AG20443 (cell line): ENCODE data around the gene GPR42.

Experiments used
- DNase-seq: peaks from one replicate; pipeline ENCODE4 v3.0.0; 2012; ENCODE audit warnings: low spot score, mixed read lengths

The GPR42 gene, protein sequence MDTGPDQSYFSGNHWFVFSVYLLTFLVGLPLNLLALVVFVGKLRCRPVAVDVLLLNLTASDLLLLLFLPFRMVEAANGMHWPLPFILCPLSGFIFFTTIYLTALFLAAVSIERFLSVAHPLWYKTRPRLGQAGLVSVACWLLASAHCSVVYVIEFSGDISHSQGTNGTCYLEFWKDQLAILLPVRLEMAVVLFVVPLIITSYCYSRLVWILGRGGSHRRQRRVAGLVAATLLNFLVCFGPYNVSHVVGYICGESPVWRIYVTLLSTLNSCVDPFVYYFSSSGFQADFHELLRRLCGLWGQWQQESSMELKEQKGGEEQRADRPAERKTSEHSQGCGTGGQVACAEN

GRCh38 chr19:35370722-35371121, at the start of gene GPR42:
Gene GPR42, plus strand, starts transcription at chr19:35371068. Its CDS starts 292 bp downstream, at chr19:35371360.
- DNase-seq = no peak

- no peak for DNase-seq
These were observed 49.6 kb upstream of the GPR42 start for GRCh38 chr19:35321291-35321690.

- DNase-seq = no peak
These were observed 48.9 kb upstream of the GPR42 start for GRCh38 chr19:35322014-35322413.

- DNase-seq = no peak
These were observed 43.2 kb upstream of the GPR42 start for GRCh38 chr19:35327642-35328041.

DNA sequence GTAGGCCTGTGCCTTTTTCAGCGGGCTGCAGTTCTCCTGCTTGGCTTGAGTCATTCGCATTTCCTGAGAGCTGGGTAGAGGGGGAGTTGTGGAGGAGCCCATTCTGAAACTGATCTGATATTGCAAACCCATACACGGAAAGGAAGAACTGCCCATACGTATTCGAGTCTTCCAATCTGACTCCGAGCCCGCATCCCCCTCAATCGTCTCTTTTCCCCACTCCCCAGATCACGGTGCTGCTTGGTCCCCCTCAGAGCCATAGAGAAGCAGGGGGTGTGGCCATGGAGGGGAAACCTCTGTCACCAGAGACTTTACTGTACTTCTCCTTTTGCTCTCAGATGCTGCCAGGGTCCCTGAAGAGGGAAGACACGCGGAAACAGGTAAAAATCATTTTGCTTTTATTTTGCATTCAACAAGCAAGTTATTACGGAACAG, 42.0 kb upstream of the GPR42 start, which contains the start of gene CD22:
Gene CD22 (plus strand): TSS at position 337 of the 435 bp plus-strand sequence. CDS start 2,854 bp downstream, outside the sequence.
- no peak for DNase-seq

DNA sequence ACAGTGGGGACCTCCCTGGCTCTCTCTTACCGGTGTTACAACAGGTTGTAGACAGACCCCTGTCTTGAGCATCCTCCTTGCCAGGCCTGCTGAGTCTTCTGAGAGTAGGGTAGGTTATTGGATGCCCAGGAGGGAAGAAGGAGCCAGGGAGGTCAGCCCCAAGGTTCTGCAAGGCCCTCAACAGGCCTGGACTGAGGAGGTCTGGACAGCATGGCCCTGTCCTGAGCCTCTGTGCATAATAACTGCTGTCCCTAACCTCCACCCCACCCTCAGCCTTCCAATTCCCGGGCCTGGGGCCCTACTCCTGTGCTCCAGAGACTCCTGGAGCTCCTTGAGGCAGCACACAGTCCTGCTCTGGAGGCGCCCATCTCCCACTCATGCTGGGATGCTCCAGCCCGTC, 41.5 kb upstream of the GPR42 start:
- no peak for DNase-seq

DNA sequence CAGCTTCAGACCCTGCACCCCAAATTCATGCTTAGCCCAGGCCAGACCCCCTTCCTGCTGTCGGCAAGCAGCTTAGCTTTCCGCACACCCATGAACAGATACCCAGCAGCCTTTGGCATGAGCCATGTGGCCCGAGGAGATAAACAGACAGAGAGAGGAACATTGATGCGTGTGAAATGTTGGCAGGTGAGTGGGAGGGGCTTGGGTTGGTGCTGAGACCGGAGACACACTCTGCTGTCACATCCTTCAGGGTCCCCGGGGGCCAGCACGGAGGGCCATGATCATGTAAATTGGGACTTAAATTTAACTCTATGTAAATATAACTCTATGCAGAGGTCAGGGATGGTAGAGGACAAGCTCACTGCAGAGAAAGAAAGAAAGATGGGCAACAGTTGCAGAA, 40.4 kb upstream of the GPR42 start:
- no peak for DNase-seq

DNA sequence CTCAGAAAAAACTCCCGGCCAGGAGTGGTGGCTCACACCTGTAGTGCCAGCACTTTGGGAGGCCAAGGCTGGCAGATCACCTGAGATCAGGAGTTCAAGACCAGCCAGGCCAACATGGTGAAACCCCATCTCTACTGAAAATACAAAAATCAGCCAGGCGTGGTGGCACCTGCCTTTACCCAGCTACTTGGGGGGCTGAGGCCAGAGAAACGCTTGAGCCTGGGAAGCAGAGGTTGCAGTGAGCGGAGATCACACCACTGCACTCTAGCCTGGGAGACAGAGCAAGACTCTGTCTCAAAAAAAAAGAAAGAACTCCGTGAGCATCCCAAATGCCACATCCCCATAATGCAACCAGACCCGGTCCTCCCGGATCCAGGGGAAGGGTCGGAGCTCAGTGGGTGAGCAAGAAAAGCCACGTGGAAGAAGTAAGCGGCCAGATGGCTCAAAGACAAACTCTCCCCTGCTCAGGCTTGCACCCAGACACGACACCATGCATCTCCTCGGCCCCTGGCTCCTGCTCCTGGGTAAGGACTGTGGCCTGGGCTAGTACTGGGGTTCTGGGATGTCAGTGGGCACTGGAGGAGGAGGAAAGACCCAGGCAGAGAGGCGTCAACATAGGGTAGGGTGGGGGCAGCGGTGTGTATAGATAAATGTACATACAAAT, 39.2 kb upstream of the GPR42 start:
- no peak for DNase-seq

- DNase-seq = no peak
These were observed 38.1 kb upstream of the GPR42 start for GRCh38 chr19:35332817-35333216.

DNA sequence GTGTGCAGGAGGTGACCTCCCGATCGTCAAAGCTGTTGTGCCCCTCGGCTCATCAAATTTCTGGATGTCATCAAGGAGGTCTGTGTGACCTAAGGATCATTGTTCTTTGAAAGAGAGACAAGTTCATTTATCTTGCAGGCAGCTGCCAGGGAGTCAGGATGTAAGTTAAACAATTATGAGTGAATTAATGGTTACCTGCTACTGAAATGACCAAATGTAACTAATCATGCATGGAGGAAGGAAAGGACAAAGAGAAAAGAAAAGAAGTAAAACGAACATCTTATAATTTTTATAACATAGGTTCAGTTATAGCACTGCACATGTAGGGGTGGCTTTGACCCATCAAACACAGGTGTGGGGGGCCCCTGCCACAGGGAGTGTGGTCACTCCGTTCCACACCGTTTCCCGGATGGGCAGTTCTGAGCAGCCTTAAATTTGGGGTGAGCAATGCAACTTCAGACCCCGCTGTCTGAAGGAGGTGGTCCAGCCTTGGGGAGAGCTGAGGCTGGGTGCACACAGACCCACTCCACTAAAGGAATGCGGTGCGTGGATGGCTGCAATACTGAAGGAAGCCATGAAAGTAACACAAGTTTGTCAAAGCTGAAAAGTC, 36.6 kb upstream of the GPR42 start:
- DNase-seq = no peak

DNA sequence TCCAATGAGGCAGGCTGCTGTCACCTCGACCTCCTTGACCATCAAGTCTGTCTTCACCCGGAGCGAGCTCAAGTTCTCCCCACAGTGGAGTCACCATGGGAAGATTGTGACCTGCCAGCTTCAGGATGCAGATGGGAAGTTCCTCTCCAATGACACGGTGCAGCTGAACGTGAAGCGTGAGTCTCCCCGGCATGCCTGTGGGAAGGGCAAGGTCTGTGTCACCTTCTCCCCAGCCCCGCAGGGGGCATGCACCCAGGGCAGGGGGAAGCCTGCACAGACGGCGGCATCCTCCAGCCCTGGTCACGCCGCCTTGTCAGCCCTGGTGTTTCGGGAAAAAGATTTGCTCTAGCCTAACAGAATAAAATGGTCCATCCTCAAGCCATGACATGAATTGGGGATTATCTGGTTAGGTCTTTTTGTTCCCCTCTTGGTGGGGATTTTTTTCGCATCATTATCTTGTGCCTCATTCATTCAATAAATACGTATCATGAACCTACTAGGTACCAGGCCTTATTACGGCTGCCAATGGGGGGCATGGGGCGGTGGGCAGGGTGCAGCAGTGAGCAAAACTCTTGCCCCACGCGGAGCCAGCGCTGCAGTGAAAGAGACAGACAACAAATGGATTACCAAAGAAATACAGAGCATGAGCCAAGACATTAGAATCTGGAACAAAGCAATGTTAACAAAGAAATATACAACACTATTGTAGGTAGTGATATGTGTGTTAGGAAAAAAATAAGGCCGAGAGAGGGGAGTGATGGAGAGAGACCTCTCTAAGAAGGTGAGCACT, 34.5 kb upstream of the GPR42 start:
- no peak for DNase-seq

GRCh38 chr19:35337097-35337983, 33.5 kb upstream of the GPR42 start:
- DNase-seq = no peak

DNA sequence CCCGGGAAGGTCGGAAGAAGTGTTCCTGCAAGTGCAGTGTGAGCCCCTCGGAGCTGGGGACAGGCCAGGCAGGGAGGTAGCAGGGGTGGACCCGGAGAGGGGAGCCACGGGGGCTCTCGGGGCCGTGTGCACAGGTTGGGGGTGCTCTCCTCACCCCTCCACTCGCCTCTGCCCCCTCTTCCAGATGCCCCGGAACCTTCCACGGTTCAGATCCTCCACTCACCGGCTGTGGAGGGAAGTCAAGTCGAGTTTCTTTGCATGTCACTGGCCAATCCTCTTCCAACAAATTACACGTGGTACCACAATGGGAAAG, 32.9 kb upstream of the GPR42 start:
- no peak for DNase-seq

DNA sequence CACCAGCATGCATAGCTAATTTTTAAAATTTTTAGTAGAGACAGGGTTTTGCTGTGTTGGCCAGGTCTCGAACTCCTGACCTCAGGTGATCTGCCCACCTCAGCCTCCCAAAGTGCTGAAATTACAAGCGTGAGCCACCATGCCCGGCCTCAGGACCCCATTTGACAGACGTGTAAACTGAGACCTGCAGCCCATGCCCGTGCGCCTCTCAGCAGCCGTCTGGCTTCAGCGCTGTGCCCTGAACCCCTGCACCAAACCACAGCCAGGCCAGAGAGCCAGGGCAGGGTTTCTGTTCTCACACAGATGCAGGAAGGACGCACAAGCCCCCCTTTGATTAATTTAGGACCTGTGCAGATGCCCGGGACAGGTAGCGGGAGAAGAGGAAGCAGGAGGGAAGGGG, 30.4 kb upstream of the GPR42 start:
- DNase-seq = no peak

DNA sequence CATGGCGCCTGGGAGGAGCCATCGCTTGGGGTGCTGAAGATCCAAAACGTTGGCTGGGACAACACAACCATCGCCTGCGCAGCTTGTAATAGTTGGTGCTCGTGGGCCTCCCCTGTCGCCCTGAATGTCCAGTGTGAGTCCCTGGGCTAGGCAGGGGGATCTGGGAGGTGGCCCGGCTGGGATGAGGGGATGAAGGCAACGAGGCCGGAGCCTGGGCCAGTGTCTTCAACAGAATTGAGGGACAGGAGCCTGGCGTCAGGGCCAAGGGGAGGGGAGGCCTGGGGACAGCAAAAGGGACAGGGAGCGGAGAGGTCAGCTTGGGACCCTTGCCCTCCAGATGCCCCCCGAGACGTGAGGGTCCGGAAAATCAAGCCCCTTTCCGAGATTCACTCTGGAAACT, 29.9 kb upstream of the GPR42 start:
- no peak for DNase-seq

GRCh38 chr19:35341565-35342225, 29.2 kb upstream of the GPR42 start:
- no peak for DNase-seq

- DNase-seq = no peak
These were observed 28.4 kb upstream of the GPR42 start for GRCh38 chr19:35342430-35342829.

- no peak for DNase-seq
These were observed 26.3 kb upstream of the GPR42 start for GRCh38 chr19:35344511-35345031.

DNA sequence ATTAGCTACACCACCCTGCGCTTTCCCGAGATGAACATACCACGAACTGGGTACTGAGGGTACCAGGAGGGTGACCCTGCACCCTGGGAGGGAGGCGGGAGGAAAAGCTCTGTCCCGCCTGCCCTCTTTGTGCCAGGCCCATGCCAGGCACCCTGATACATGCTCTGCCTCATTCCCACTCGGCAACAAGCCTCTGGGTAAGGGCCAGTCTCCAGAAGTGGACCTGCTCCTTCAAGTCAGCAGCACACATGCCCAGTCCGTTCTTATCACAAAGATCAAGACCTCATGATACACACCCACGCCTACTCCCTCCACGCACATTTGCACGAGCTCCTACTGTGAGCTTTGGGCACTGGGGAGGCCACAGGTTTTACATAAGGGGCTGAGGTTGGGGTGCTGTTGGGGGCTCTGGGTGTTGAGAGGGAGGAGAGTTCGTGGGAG, 25.2 kb upstream of the GPR42 start:
- no peak for DNase-seq

GRCh38 chr19:35346193-35347052, 24.4 kb upstream of the GPR42 start:
- DNase-seq = no peak
